Activated CD4-positive, alpha-beta T cell treated with anti-CD3 and anti-CD28 coated beads for 36 hours (primary cell): Measurements from ENCODE around the gene DKK2. TPM values are rescaled to one million over a fixed set of nuclear protein-coding genes. Genes with fewer than 3 reads are reported as not detected.

ENCODE experiments used
- ATAC-seq: fragments of 200-7000 bp; cut with Tn5 transposase; one replicate; pipeline ENCODE4 v1.10.0; 2021; ENCODE audit warnings: mild to moderate bottlenecking, moderate library complexity
- CTCF ChIA-PET: fragments of 350-600 bp; sonication (Branson Sonifier 250); formaldehyde crosslinking; loops from one replicate; lab custom pipeline; 2021; ENCODE audit warnings: antibody characterized with exemption; lab: Charles Lee
- POLR2A ChIA-PET: fragments of 350-600 bp; sonication (Branson Sonifier 250); formaldehyde crosslinking; loops from one replicate; lab custom pipeline; 2021; ENCODE audit warnings: antibody characterized with exemption, inconsistent platforms; lab: Charles Lee
- DNase-seq: peaks from one replicate; pipeline ENCODE4 v3.0.0-alpha.2; 2020
- H3K27ac Mint-ChIP-seq: one replicate; pipeline ENCODE4 v1.8.0; 2021; ENCODE audit warnings: mixed read lengths
- H3K27me3 Mint-ChIP-seq: one replicate; pipeline ENCODE4 v1.8.0; 2021; ENCODE audit warnings: mixed read lengths
- H3K36me3 Mint-ChIP-seq: one replicate; pipeline ENCODE4 v1.8.0; 2021; ENCODE audit warnings: low read depth, mixed read lengths
- H3K4me1 Mint-ChIP-seq: one replicate; pipeline ENCODE4 v1.8.0; 2021; ENCODE audit warnings: mixed read lengths
- H3K4me3 Mint-ChIP-seq: one replicate; pipeline ENCODE4 v1.8.0; 2021; ENCODE audit warnings: mild to moderate bottlenecking, moderate library complexity, mixed read lengths
- H3K9me3 Mint-ChIP-seq: one replicate; pipeline ENCODE4 v1.8.0; 2021; ENCODE audit warnings: low read depth, mixed read lengths
- intact Hi-C, 2 experiments: fragments of 100-400 bp; cut with DNase I in 1 of 2; cut with micrococcal nuclease in 1 of 2; formaldehyde crosslinking; loops; one replicate each; pipeline versions ENCODE4 v1.14.2 to v1.15.1; 2022 to 2024; cut with DNase I, micrococcal nuclease
- total RNA-seq, 2 experiments: library from RNA; stranded (reverse); gene quantifications; one replicate each; pipeline ENCODE4 v1.2.3, GENCODE V29; 2021

The DKK2 gene
- total RNA-seq, 2 experiments from 2014 or later: not detected

GRCh38 chr4:106898621-106899230 lies 137.4 kb downstream of the DKK2 start:
- intact Hi-C loops: loop anchor here in 1 of 2 experiments (1.0 to 5.0 kb wide), 2 partner anchors 529 to 631 kb away; no protein-coding TSS in a partner anchor
- H3K4me3 Mint-ChIP-seq: no peak overlapping the region
- no peak overlapping the region for H3K27ac Mint-ChIP-seq
- H3K27me3 Mint-ChIP-seq: peaks cover 2% of the 10 kb centered on the region
- H3K4me1 Mint-ChIP-seq: no peaks in the 10 kb centered on the region
- ChIA-PET CTCF (interaction anchor here (1.1 to 3.7 kb wide), 6 partner anchors 13 to 632 kb away, joined by 3 to 14 read pairs (median 3); no protein-coding TSS in a partner anchor), POLR2A (no interaction called here)
- peak; percentile 50 for DNase-seq
- H3K9me3 Mint-ChIP-seq: peaks cover 6% of the 10 kb centered on the region
- no peak for ATAC-seq
- no peaks in the 10 kb centered on the region for H3K36me3 Mint-ChIP-seq

GRCh38 chr4:106893903-106894302 lies 142.2 kb downstream of the DKK2 start:
- intact Hi-C loops: no loop called here
- no peak overlapping the region for H3K27ac Mint-ChIP-seq
- DNase-seq (no peak), ATAC-seq (no peak)
- H3K4me1 Mint-ChIP-seq: no peaks in the 10 kb centered on the region
- H3K36me3 Mint-ChIP-seq: no peaks in the 10 kb centered on the region
- CTCF ChIA-PET: no interaction called here
- peaks cover 2% of the 10 kb centered on the region for H3K27me3 Mint-ChIP-seq
- POLR2A ChIA-PET: no interaction called here
- no peak overlapping the region for H3K4me3 Mint-ChIP-seq
- peaks cover 6% of the 10 kb centered on the region for H3K9me3 Mint-ChIP-seq

- no peak overlapping the region for H3K27ac Mint-ChIP-seq
- ChIA-PET POLR2A (no interaction called here), CTCF (no interaction called here)
- H3K4me3 Mint-ChIP-seq: no peak overlapping the region
- no peaks in the 10 kb centered on the region for H3K27me3 Mint-ChIP-seq
- DNase-seq: no peak
- no peaks in the 10 kb centered on the region for H3K36me3 Mint-ChIP-seq
- intact Hi-C loops: no loop called here
- no peak for ATAC-seq
- H3K4me1 Mint-ChIP-seq: no peaks in the 10 kb centered on the region
- peaks cover 4% of the 10 kb centered on the region for H3K9me3 Mint-ChIP-seq
These were observed 142.7 kb downstream of the DKK2 start for GRCh38 chr4:106893395-106893881.

- ChIA-PET CTCF (no interaction called here), POLR2A (no interaction called here)
- Mint-ChIP-seq H3K36me3 (no peaks in the 10 kb centered on the region), H3K27me3 (no peaks in the 10 kb centered on the region), H3K4me1 (no peaks in the 10 kb centered on the region), H3K27ac (no peak overlapping the region), H3K9me3 (peaks cover 2% of the 10 kb centered on the region), H3K4me3 (no peak overlapping the region)
- intact Hi-C loops: no loop called here
- DNase-seq (no peak), ATAC-seq (no peak)
These were observed 143.3 kb downstream of the DKK2 start for GRCh38 chr4:106892786-106893185.

GRCh38 chr4:106875340-106875739 lies 160.8 kb downstream of the DKK2 start:
- Mint-ChIP-seq H3K9me3 (peaks cover 1% of the 10 kb centered on the region), H3K27me3 (no peaks in the 10 kb centered on the region), H3K4me3 (no peak overlapping the region), H3K36me3 (no peaks in the 10 kb centered on the region), H3K4me1 (no peaks in the 10 kb centered on the region), H3K27ac (no peak overlapping the region)
- ChIA-PET CTCF (no interaction called here), POLR2A (no interaction called here)
- DNase-seq (no peak), ATAC-seq (no peak)
- intact Hi-C loops: no loop called here
